ENCODE results near the gene DCAF11.
A peak's percentile ranks its signal among the peaks of the same experiment; 100 is the strongest.

GRCh38 chr14:24115422-24116127 is 998 bp downstream of the DCAF11 start:
- peak in 1 of 4 donors; percentile 28 for TF ChIP-seq POLR2A (IDR thresholded peaks at IDR 0.05)
- no peak for TF ChIP-seq CTCF (IDR thresholded peaks at IDR 0.05)

Measured in upper lobe of left lung (tissue), 4 donors.